Measurements from ENCODE around the gene SERPINA5. TPM values are rescaled to one million over a fixed set of nuclear protein-coding genes. Genes with fewer than 3 reads are reported as not detected.

Gene SERPINA5
- total and polyA plus RNA-seq, 2 of the 8 experiments (the other 6 are each of a cell fraction or from before 2014, with no cell fraction given): 1.8 to 1.9 TPM

DNA sequence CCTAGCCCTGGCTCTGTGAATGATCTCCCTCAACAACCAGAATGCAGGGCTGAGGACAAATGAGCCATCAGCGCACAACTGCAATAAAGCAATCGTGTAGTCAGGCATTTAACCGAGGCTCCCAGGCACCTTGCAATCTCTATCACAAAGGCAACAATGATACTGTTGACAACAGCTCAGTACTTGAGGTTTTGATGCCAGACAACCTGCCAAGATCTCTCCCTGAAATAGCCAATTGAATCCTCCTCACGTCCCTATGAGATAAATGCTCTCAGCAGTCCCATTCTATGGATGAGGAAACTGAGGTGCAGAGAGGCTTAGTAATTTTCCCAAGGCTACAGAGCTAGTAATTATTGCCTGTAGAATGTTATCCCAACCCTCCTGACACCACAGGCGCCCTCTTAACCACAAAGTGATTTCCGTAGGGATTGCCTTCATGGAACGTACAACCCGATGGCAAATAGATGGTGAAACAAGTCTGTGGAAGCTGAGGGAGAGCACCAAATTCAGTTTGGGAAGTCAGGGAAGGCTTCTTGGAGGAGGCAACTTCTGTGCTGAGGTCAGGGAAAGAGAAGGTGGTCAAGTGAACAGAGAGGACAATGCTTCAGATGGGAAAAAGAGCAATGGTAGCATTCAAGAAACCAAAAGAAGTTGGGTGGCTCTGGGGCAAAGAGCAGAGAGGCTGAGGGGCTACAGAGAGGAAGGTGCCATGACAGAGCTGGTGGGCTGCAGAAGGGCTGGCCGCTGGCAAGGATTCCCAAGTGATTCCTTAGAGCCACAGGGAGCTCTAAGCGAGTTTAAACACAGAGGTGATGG is 43.5 kb downstream of the SERPINA5 start:
- H3K9ac ChIP-seq (replicated peaks in 1 of 4; ENCODE audit: extremely low read depth in 1 of 4, low read depth in 3 of 4, low read length in 3 of 4): no peak overlapping the region
- DNase-seq (ENCODE audit: low read depth in 1 of 2, low spot score in 2 of 2): no peak
- H3K4me2 ChIP-seq (ENCODE audit: insufficient read depth in 1 of 2, low read depth in 2 of 2, low read length in 2 of 2): no peak overlapping the region
- no peak overlapping the region for H3K4ac ChIP-seq (replicated peaks; ENCODE audit: insufficient read length, low read depth, low read length)
- H4K5ac ChIP-seq (ENCODE audit: insufficient read length, low read depth, low read length): no peak overlapping the region
- H2BK12ac ChIP-seq (ENCODE audit: low read depth, low read length): no peak overlapping the region
- H3K14ac ChIP-seq (ENCODE audit: insufficient read length): no peak overlapping the region
- H2BK20ac ChIP-seq (ENCODE audit: low read length): no peak overlapping the region
- H3K18ac ChIP-seq (ENCODE audit: extremely low read depth, low read length): no peak overlapping the region
- H3K4me1 ChIP-seq (replicated peaks in 1 of 4; ENCODE audit: control insufficient read depth in 3 of 4, insufficient read depth in 4 of 4, low read length in 3 of 4): no peaks in the 10 kb centered on the region
- peaks cover under 1% of the 10 kb centered on the region in 2 experiments; a peak in 1 of 4 replicates for H3K9me3 ChIP-seq (ENCODE audit: insufficient read depth in 2 of 2, low read depth in 1 of 2, low read length in 1 of 2)
- CTCF ChIA-PET (ENCODE audit: partially characterized antibody): interaction anchor here (0.9 to 1.7 kb wide), 4 partner anchors 9 to 76 kb away, joined by 3 read pairs; no protein-coding TSS in a partner anchor
- H3K4me3 ChIP-seq (ENCODE audit: extremely low read depth in 1 of 4, insufficient read depth in 2 of 4, low read depth in 3 of 4, low read length in 4 of 4): no peak overlapping the region
- no peaks in the 10 kb centered on the region for H3K79me1 ChIP-seq (ENCODE audit: low read depth, low read length)
- no peaks in the 10 kb centered on the region for H3K79me2 ChIP-seq (ENCODE audit: control insufficient read depth in 1 of 2, insufficient read depth in 2 of 2, low read length in 2 of 2)
- H3K36me3 ChIP-seq (ENCODE audit: control insufficient read depth in 2 of 4, insufficient read depth in 4 of 4, low read length in 3 of 4): no peaks in the 10 kb centered on the region
- H3K23me2 ChIP-seq (ENCODE audit: low read depth, low read length): no peaks in the 10 kb centered on the region
- H3K27ac ChIP-seq (ENCODE audit: low read depth, low read length): no peak overlapping the region
- no peak overlapping the region for H2BK15ac ChIP-seq (ENCODE audit: low read length)
- H4K20me1 ChIP-seq (replicated peaks in 1 of 2; ENCODE audit: control insufficient read depth in 1 of 2, insufficient read depth in 2 of 2, low read length in 2 of 2): no peaks in the 10 kb centered on the region
- H4K91ac ChIP-seq (replicated peaks; ENCODE audit: insufficient read length, low read length): no peak overlapping the region
- H2BK120ac ChIP-seq (replicated peaks; ENCODE audit: low read depth, low read length): no peak overlapping the region
- H2BK5ac ChIP-seq (ENCODE audit: low read depth, low read length): no peak overlapping the region
- H3K27me3 ChIP-seq (replicated peaks in 1 of 4; ENCODE audit: control insufficient read depth in 3 of 4, extremely low read depth in 1 of 4, insufficient read depth in 3 of 4, low read length in 3 of 4): no peaks in the 10 kb centered on the region
- no peak for FAIRE-seq
- no peak overlapping the region for H2AFZ ChIP-seq (ENCODE audit: low read length)
- no peak overlapping the region for H3K23ac ChIP-seq (ENCODE audit: insufficient read length)
- H2AK5ac ChIP-seq (ENCODE audit: low read depth, low read length): no peak overlapping the region
- no peak overlapping the region for H4K8ac ChIP-seq (ENCODE audit: extremely low read depth, insufficient read depth, low read length)
- POLR2A ChIA-PET (ENCODE audit: partially characterized antibody): interaction anchor here (1.1 kb wide), 1 partner anchor 10 kb away, joined by 3 read pairs; no protein-coding TSS in a partner anchor
- 86% methylated on average over 10 of the region's 10 CpGs; no CpG with 5 or more reads in 1 of the 2 experiments for WGBS, 2 experiments (ENCODE audit: extremely low coverage in 1 of 2, insufficient coverage in 1 of 2, insufficient read length in 1 of 2, insufficient replicate concordance in 2 of 2, low coverage in 1 of 2, low lambda C conversion rate in 2 of 2, missing lambda C conversion rate in 1 of 2)
- no peak overlapping the region for H3K56ac ChIP-seq (replicated peaks; ENCODE audit: insufficient read length, low read depth, low read length)
- TF ChIP-seq CHD1 (IDR thresholded peaks at IDR 0.05; ENCODE audit: low read depth, low read length): no peak
- no peak for TF ChIP-seq RNF2 (IDR thresholded peaks at IDR 0.05; ENCODE audit: borderline replicate concordance, low read depth, low read length, missing control alignments, poor library complexity, severe bottlenecking)
- no peak for TF ChIP-seq BACH1 (IDR thresholded peaks at IDR 0.05; ENCODE audit: low read length)

Measured in H1 (cell line).